ENCODE data around the gene FYN.

FYN gene

GRCh38 chr6:111747829-111748228 is 125.4 kb downstream of the FYN start:
- DNase-seq (ENCODE audit: low read depth in 2 of 2): no peak

GRCh38 chr6:111747396-111747795 is 125.9 kb downstream of the FYN start:
- no peak for DNase-seq (ENCODE audit: low read depth in 2 of 2)

- no peak for DNase-seq (ENCODE audit: low read depth in 2 of 2)
Observed at GRCh38 chr6:111746983-111747382, 126.3 kb downstream of the FYN start.

GRCh38 chr6:111745636-111746035 is 127.6 kb downstream of the FYN start:
- DNase-seq (ENCODE audit: low read depth in 2 of 2): no peak

GRCh38 chr6:111745186-111745585 is 128.1 kb downstream of the FYN start:
- DNase-seq (ENCODE audit: low read depth in 2 of 2): no peak

- DNase-seq (ENCODE audit: low read depth in 2 of 2): no peak
Observed at GRCh38 chr6:111743862-111744692, 129.2 kb downstream of the FYN start.

GRCh38 chr6:111743360-111743759 is 129.9 kb downstream of the FYN start:
- no peak for DNase-seq (ENCODE audit: low read depth in 2 of 2)

- DNase-seq (ENCODE audit: low read depth in 2 of 2): no peak
Observed at GRCh38 chr6:111741177-111741952, 131.9 kb downstream of the FYN start.

GRCh38 chr6:111740506-111740905 is 132.7 kb downstream of the FYN start:
- DNase-seq (ENCODE audit: low read depth in 2 of 2): no peak

GRCh38 chr6:111739257-111739696 is 134.0 kb downstream of the FYN start:
- DNase-seq (ENCODE audit: low read depth in 2 of 2): no peak

GRCh38 chr6:111738631-111739030 is 134.6 kb downstream of the FYN start:
- DNase-seq (ENCODE audit: low read depth in 2 of 2): no peak

GRCh38 chr6:111738156-111738555 is 135.1 kb downstream of the FYN start:
- DNase-seq (ENCODE audit: low read depth in 2 of 2): no peak

- DNase-seq (ENCODE audit: low read depth in 2 of 2): no peak
Observed at GRCh38 chr6:111737065-111737521, 136.2 kb downstream of the FYN start.

GRCh38 chr6:111736005-111736608 is 137.1 kb downstream of the FYN start:
- no peak for DNase-seq (ENCODE audit: low read depth in 2 of 2)

- DNase-seq (ENCODE audit: low read depth in 2 of 2): no peak
Observed at GRCh38 chr6:111734068-111735061, 138.9 kb downstream of the FYN start.

GRCh38 chr6:111732390-111732789 is 140.9 kb downstream of the FYN start:
- DNase-seq (ENCODE audit: low read depth in 2 of 2): no peak

GRCh38 chr6:111731456-111732195 is 141.6 kb downstream of the FYN start:
- DNase-seq (ENCODE audit: low read depth in 2 of 2): no peak

- no peak for DNase-seq (ENCODE audit: low read depth in 2 of 2)
Observed at GRCh38 chr6:111730864-111731263, 142.4 kb downstream of the FYN start.

- no peak for DNase-seq (ENCODE audit: low read depth in 2 of 2)
Observed at GRCh38 chr6:111727802-111728201, 145.4 kb downstream of the FYN start.

GRCh38 chr6:111727041-111727440 is 146.2 kb downstream of the FYN start:
- DNase-seq (ENCODE audit: low read depth in 2 of 2): no peak

Measured in activated CD4-positive, alpha-beta T cell treated with anti-CD3 and anti-CD28 coated beads for 24 hours (primary cell).